Heart left ventricle (tissue), 16 donors: ENCODE measurements around the gene OVCA2. TPM values are rescaled to one million over a fixed set of nuclear protein-coding genes. Genes with fewer than 3 reads are reported as not detected.
A peak's percentile ranks its signal among the peaks of the same experiment; 100 is the strongest.

Experiments used
- ATAC-seq, 4 donors: fragments of 200-7000 bp; cut with Tn5 transposase; one replicate each; pipeline ENCODE4 v1.9.1; 2020 to 2022; ENCODE audit warnings: moderate library complexity in 4 of 4, mild to moderate bottlenecking in 3 of 4, moderate number of reproducible peaks in 1 of 4
- DNase-seq, 5 donors: peaks; one replicate each; pipeline ENCODE4 v3.0.0-alpha.2; 2020
- H3K27ac ChIP-seq, 12 donors: fragments of 200-600 bp; sonication (generic) in 4 of 12; one replicate each; pipeline versions ENCODE4 v1.5.0 to v1.8.0; 2016 to 2022; ENCODE audit warnings: mild to moderate bottlenecking in 2 of 12
- H3K27me3 ChIP-seq, 9 donors: fragments of 200-600 bp; sonication (generic) in 2 of 9; one replicate each; pipeline versions ENCODE4 v1.5.1 to v1.8.0; 2016 to 2022; ENCODE audit warnings: mild to moderate bottlenecking in 3 of 9
- H3K36me3 ChIP-seq, 9 donors: fragments of 200-600 bp; sonication (generic) in 2 of 9; one replicate each; pipeline versions ENCODE4 v1.5.0 to v1.8.0; 2018 to 2022; ENCODE audit warnings: mild to moderate bottlenecking in 2 of 9
- H3K4me1 ChIP-seq, 12 donors: fragments of 200-600 bp; sonication (generic) in 4 of 12; one replicate each; pipeline versions ENCODE4 v1.5.0 to v1.8.0; 2016 to 2022; ENCODE audit warnings: mild to moderate bottlenecking in 3 of 12
- H3K4me3 ChIP-seq, 12 donors: fragments of 200-600 bp; sonication (generic) in 4 of 12; one replicate each; pipeline versions ENCODE4 v1.5.0 to v1.8.0; 2017 to 2022; ENCODE audit warnings: mild to moderate bottlenecking in 9 of 12, moderate library complexity in 4 of 12
- H3K9me3 ChIP-seq, 12 donors: fragments of 200-600 bp; sonication (generic) in 4 of 12; one replicate each; pipeline versions ENCODE4 v1.5.0 to v1.8.0; 2016 to 2022; ENCODE audit warnings: mild to moderate bottlenecking in 1 of 12
- POLR2A ChIP-seq, 2 donors: fragments of 450-650 bp; IDR thresholded peaks; one replicate each; pipeline ENCODE4 v1.6.1; 2017; ENCODE audit warnings: antibody characterized with exemption in 2 of 2, mild to moderate bottlenecking in 2 of 2, moderate library complexity in 2 of 2
- WGBS, 4 donors: extraction: QIAGEN DNeasy Blood & Tissue Kit in 2 of 4; methylation state at CpG; one replicate each; pipeline versions ENCODE4 v1.1.5 to v1.1.7; 2013 to 2018; 5-methylcytosine and 5-hydroxymethylcytosine counted together
- intact Hi-C, 10 donors: fragments of 100-400 bp; cut with DNase I; formaldehyde crosslinking; loops; one replicate each; pipeline versions ENCODE4 v1.11.1 to v1.14.2; 2022
- long read RNA-seq, 3 donors: library from polyadenylated mRNA; unstranded; transcript quantifications; one replicate each; pipeline ENCODE4 v2.0.0, GENCODE V29; 2020 to 2021
- polyA plus RNA-seq, 2 donors: library from polyadenylated mRNA; stranded (reverse); fragments of 200-250 nt; gene quantifications; one replicate each; pipeline ENCODE4 v1.2.3, GENCODE V29; 2013
- total RNA-seq, 9 donors: library from RNA; depleted of rRNA in 2 of 9; stranded (reverse); fragments of >200 nt in 2 of 9; fragmentation: NEBNext Ultra II Directional in 3 of 9; extraction: Animal tissue kit (Norgen Biotek cat#: 25700) in 3 of 9; gene quantifications; one replicate each; pipeline versions ENCODE4 v1.1.0 to v1.2.4, GENCODE V29; 2016 to 2023
- TF ChIP-seq, protein P1 (sequence below), 12 donors: fragments of 200-600 bp; sonication (generic) in 4 of 12; IDR thresholded peaks; one replicate each; pipeline versions ENCODE4 v1.5.0 to v1.8.0; 2018 to 2022; ENCODE audit warnings: antibody characterized with exemption in 12 of 12, mild to moderate bottlenecking in 5 of 12
- donor health status: ischemic (EF 13 %, LVEDD 7.1; RV severe dilation, severe dysfunction).
- donor health status: healthy with polysubstance abuse.
- donor health status: DM: no; HTN: yes; CAD: no.
- donor health status: DM: no; HTN: no; CAD: no.
- donor health status: ischemic (EF 25% LVEDD 6.9; RV normal size, moderate dysfunction).
- donor health status: ischemic (EF 25% LVEDD 5.7; RV mildly dilated, moderate dysfunction).
- donor health status: healthy.
- donor health status: DM: yes; HTN: yes; CAD: no.
- donor health status: ischemic (EF 35%, LVEDD 5.7; RV mildly dilated, moderate dysfunction).
- donor health status: nonischemic (EF 11% LVEDD 7.7; RV severe dilation, severe dysfunction).
- donor health status: DM: yes; HTN: yes; CAD: no.
- donor health status: PGD.
- donor health status: ischemic (EF 29% LVEDD 5.4; RV normal size, mild dysfunction).
- donor health status: nonischemic (EF 23%, LVEDD 6.1; RV moderate dilation, normal function).

OVCA2 gene
- total RNA-seq, result 10 to 100 TPM; 16.0 to 30.2 (median 20.0) TPM
- 10 to 100 TPM; 26.6 to 52.4 TPM for polyA plus RNA-seq
- long read RNA-seq, donor 1, transcript OVCA2-201 (2 exons, 1,122 nt), result major isoform, 39 of 41 reads
- long read RNA-seq, donor 1, partial matches to known transcripts, result 0 of 41 reads
- long read RNA-seq, donor 1, other reads (novel, unspliced or antisense), result 2 of 41 reads
- long read RNA-seq, donor 2, transcript OVCA2-201 (2 exons, 1,122 nt), result major isoform, 79 of 79 reads
- long read RNA-seq, donor 2, partial matches to known transcripts, result 0 of 79 reads
- long read RNA-seq, donor 2, other reads (novel, unspliced or antisense), result 0 of 79 reads
- long read RNA-seq, donor 3, transcript OVCA2-201 (2 exons, 1,122 nt), result major isoform, 42 of 43 reads
- long read RNA-seq, donor 3, partial matches to known transcripts, result 0 of 43 reads
- long read RNA-seq, donor 3, other reads (novel, unspliced or antisense), result 1 of 43 reads

DNA sequence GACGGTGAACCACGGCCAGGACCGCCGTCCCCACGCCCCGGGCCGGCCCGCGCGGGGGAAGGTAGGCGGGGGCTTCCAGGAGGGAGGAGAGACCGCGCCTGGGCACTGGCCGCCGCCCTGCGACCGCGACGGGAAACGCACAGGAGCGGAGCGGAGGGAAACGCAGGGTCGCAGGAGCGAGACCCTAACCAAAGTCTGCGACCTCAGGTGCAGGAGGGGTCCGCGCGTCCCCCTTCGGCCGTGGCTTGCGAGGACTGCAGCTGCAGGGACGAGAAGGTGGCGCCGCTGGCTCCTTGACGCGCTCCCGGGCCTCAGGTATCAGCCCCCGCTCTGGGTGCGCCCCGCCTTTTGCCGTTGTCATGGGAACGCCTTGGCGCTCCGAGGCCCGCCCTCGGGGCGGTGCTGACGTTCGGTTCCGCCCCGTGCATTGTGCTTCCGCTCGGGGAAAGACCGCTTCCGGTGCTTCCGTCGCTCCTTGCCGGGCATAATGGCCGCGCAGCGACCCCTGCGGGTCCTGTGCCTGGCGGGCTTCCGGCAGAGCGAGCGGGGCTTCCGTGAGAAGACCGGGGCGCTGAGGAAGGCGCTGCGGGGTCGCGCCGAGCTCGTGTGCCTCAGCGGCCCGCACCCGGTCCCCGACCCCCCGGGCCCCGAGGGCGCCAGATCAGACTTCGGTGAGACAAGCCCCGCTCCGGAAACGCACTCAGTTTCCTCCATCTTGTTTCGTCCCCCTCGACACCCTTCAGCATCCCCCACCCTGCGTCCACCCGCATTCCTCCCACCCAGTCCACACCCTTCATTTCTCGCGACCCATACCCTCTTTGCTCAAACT, at the start of gene OVCA2:
Gene OVCA2, plus strand, starts transcription at position 462 of the 829 bp plus-strand sequence. Its CDS starts 26 bp downstream, at position 488.
- H3K27me3 ChIP-seq, result no peaks in the 10 kb centered on the region
- H3K9me3 ChIP-seq, result no peaks in the 10 kb centered on the region
- intact Hi-C loops, result loop anchor here in 5 of 10 donors (5.0 to 10.0 kb wide), 4 partner anchors 134 to 374 kb away; partner anchors contain the start of genes PRPF8 (in 1 of the 5) and TLCD2 (in 1 of the 5)
- peak within 1 kb of the TSS; percentile 81 to 97 (median 93) for H3K27ac ChIP-seq
- ATAC-seq (peak; percentile 77 to 96 (median 93)), DNase-seq (peak; percentile 95 to 97 (median 95))
- TF ChIP-seq POLR2A (IDR thresholded peaks at IDR 0.05), result peak in 1 of 2 donors; percentile 77
- TF ChIP-seq, protein P1, sequence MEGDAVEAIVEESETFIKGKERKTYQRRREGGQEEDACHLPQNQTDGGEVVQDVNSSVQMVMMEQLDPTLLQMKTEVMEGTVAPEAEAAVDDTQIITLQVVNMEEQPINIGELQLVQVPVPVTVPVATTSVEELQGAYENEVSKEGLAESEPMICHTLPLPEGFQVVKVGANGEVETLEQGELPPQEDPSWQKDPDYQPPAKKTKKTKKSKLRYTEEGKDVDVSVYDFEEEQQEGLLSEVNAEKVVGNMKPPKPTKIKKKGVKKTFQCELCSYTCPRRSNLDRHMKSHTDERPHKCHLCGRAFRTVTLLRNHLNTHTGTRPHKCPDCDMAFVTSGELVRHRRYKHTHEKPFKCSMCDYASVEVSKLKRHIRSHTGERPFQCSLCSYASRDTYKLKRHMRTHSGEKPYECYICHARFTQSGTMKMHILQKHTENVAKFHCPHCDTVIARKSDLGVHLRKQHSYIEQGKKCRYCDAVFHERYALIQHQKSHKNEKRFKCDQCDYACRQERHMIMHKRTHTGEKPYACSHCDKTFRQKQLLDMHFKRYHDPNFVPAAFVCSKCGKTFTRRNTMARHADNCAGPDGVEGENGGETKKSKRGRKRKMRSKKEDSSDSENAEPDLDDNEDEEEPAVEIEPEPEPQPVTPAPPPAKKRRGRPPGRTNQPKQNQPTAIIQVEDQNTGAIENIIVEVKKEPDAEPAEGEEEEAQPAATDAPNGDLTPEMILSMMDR (IDR thresholded peaks at IDR 0.05), result peak; percentile 35 to 81 (median 65)
- peaks cover 0 to 53% (median 31%) of the 10 kb centered on the region in 9 donors for H3K36me3 ChIP-seq
- H3K4me3 ChIP-seq, result peak within 1 kb of the TSS; percentile 43 to 87 (median 76)
- WGBS, 4 donors, result 0 to 1% (median 1%) methylated on average over 10 to 93 of the region's 93 CpGs
- peaks cover 3 to 38% (median 22%) of the 10 kb centered on the region in 12 donors for H3K4me1 ChIP-seq

DNA sequence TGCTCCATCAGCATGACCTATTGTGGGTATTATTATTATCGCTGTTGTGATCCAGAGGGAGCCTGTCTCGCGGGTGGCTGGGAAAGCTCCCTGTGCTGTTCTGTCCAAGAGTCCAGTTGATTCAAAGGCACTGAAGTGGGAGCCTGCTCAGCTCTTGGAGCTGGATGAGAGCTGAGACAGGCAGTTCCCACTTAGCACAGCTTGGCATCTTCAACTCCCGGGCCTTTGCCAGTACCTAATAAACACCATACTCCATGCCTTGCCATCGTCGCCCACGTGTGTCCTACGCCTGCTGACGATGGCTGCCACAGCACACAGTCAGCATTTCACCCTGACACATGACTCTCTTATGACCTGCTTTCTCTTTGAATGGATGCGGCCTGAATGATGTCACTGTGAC, 49.3 kb upstream of the OVCA2 start:
- TF ChIP-seq, protein P1 (IDR thresholded peaks at IDR 0.05), result no peak
- TF ChIP-seq POLR2A (IDR thresholded peaks at IDR 0.05), result no peak
- DNase-seq (peak in 1 of 5 donors; percentile 57), ATAC-seq (peak; percentile 74 to 84 (median 76))
- Histone ChIP-seq H3K4me1 (peaks cover 0 to 32% (median 5%) of the 10 kb centered on the region in 12 donors), H3K27ac (peak overlapping the region in 1 of 12 donors; percentile 65), H3K36me3 (no peaks in the 10 kb centered on the region), H3K4me3 (no peak overlapping the region), H3K27me3 (peaks cover 0 to 9% (median 0%) of the 10 kb centered on the region in 9 donors), H3K9me3 (no peaks in the 10 kb centered on the region)
- intact Hi-C loops, result no loop called here
- 55 to 72% (median 62%) methylated on average over 10 of the region's 10 CpGs for WGBS, 4 donors

DNA sequence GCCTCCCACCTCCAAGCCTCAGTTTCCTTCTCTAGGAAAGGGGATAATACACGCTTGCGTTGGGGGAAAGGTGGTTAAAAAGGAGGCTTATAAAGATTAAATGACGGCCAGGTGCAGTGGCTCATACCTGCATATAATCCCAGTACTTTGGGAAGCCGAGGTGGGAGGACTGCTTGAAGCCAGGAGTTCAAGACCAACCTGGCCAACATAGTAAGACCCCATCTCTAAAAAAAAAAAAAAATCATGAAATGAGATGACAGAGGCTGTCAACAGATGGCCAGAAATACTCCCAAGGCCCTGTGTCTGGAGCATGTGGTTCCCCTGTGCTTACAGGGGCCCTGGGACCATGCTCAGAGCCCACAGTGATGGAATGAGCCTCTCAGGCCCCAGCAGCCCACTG, 47.1 kb upstream of the OVCA2 start:
- Histone ChIP-seq H3K27me3 (peaks cover 0 to 22% (median 0%) of the 10 kb centered on the region in 9 donors), H3K4me3 (no peak overlapping the region), H3K27ac (no peak overlapping the region), H3K36me3 (no peaks in the 10 kb centered on the region), H3K9me3 (no peaks in the 10 kb centered on the region), H3K4me1 (peaks cover 0 to 54% (median 18%) of the 10 kb centered on the region in 12 donors)
- 94 to 96% (median 94%) methylated on average over 4 of the region's 4 CpGs for WGBS, 4 donors
- TF ChIP-seq, protein P1 (IDR thresholded peaks at IDR 0.05), result no peak
- TF ChIP-seq POLR2A (IDR thresholded peaks at IDR 0.05), result no peak
- intact Hi-C loops, result loop anchor here in 1 of 10 donors (5.0 kb wide), 1 partner anchor 47 kb away; no protein-coding TSS in a partner anchor
- DNase-seq (no peak), ATAC-seq (no peak)
